Kidney (tissue), 14 donors: ENCODE results near the gene SH3PXD2A. TPM values are rescaled to one million over a fixed set of nuclear protein-coding genes. Genes with fewer than 3 reads are reported as not detected.

ENCODE experiments used
- DNase-seq, 5 donors: peaks; one replicate each; pipeline ENCODE4 v3.0.0-alpha.2; 2013 to 2020
- FAIRE-seq: peaks from 2 replicates; lab custom pipeline; 2012; peaks lifted over from hg19 to GRCh38; lab: Jason Lieb, UNC
- H3K27ac ChIP-seq, 2 donors: one replicate each; pipeline ENCODE4 v1.7.0; 2013; ENCODE audit warnings: low read depth in 2 of 2, low read length in 2 of 2, inconsistent platforms in 1 of 2
- H3K27me3 ChIP-seq: one replicate; pipeline ENCODE4 v1.7.1; 2013; ENCODE audit warnings: low read length, inconsistent platforms; ENCODE audit not compliant: control insufficient read depth, insufficient read depth
- H3K36me3 ChIP-seq, 3 donors: one replicate each; pipeline versions ENCODE4 v1.7.0 to v1.7.1; 2013; ENCODE audit warnings: low read length in 3 of 3, control low read depth in 1 of 3, inconsistent platforms in 1 of 3; ENCODE audit not compliant: insufficient read depth in 3 of 3, control insufficient read depth in 2 of 3
- H3K4me1 ChIP-seq, 3 donors: one replicate each; pipeline versions ENCODE4 v1.7.0 to v1.7.1; 2013; ENCODE audit warnings: low read length in 3 of 3, inconsistent platforms in 1 of 3, low read depth in 1 of 3; ENCODE audit not compliant: control insufficient read depth in 2 of 3, insufficient read depth in 2 of 3
- H3K4me3 ChIP-seq, 3 donors: one replicate each; pipeline versions ENCODE4 v1.7.0 to v1.8.1; 2013; ENCODE audit warnings: low read length in 3 of 3, control low read depth in 1 of 3, inconsistent platforms in 1 of 3
- H3K9ac ChIP-seq, 3 donors: one replicate each; pipeline versions ENCODE4 v1.7.0 to v1.7.1; 2013; ENCODE audit warnings: low read length in 3 of 3, control low read depth in 1 of 3, inconsistent platforms in 1 of 3
- H3K9me3 ChIP-seq, 3 donors: one replicate each; pipeline versions ENCODE4 v1.7.0 to v1.7.1; 2013; ENCODE audit warnings: low read length in 3 of 3, control low read depth in 1 of 3, inconsistent platforms in 1 of 3; ENCODE audit not compliant: control insufficient read depth in 2 of 3, insufficient read depth in 1 of 3
- CTCF ChIP-seq: IDR thresholded peaks from 3 replicates; pipeline ENCODE4 v1.5.1; 2012; ENCODE audit warnings: mild to moderate bottlenecking, moderate library complexity, borderline replicate concordance; ENCODE audit not compliant: insufficient read depth; ENCODE audit errors: extremely low read depth
- intact Hi-C: fragments of 100-400 bp; cut with DNase I; formaldehyde crosslinking; loops from one replicate; pipeline ENCODE4 v1.11.1; 2022
- polyA plus RNA-seq: library from polyadenylated mRNA; stranded (reverse); fragments of 350-450 nt; fragmentation: Illumina TruSeq; extraction: RNeasy Lipid Tissue Mini Kit (QIAGEN cat#74804); gene quantifications from one replicate; pipeline ENCODE4 v1.2.3, GENCODE V29; 2014; ENCODE audit warnings: low read depth, low replicate concordance; ENCODE audit not compliant: insufficient read depth
- total RNA-seq: library from RNA; stranded (reverse); fragmentation: NEBNext Ultra II Directional; extraction: Animal tissue kit (Norgen Biotek cat#: 25700); gene quantifications from one replicate; pipeline ENCODE4 v1.2.1, GENCODE V29; 2021
- donor health status: control.
- donor health status: control.
- donor health status: control.
- donor health status: control.
- donor health status: control.
- donor health status: DM: yes; HTN: yes; CAD: no.
- donor health status: Normal renal cell carcinoma (clear cell type).

Gene SH3PXD2A
- total and polyA plus RNA-seq, 2 donors from 2014 or later = 2.4 to 20.1 TPM

GRCh38 chr10:103587073-103587472 is 268.3 kb downstream of the SH3PXD2A start:
- Histone ChIP-seq H3K27ac (no peak overlapping the region), H3K4me3 (no peak overlapping the region), H3K27me3 (peaks cover 2% of the 10 kb centered on the region), H3K4me1 (no peaks in the 10 kb centered on the region), H3K9me3 (no peaks in the 10 kb centered on the region), H3K9ac (no peak overlapping the region), H3K36me3 (no peaks in the 10 kb centered on the region)
- no peak for TF ChIP-seq CTCF
- FAIRE-seq = no peak
- DNase-seq = no peak
- intact Hi-C loops = no loop called here

- Histone ChIP-seq H3K27ac (no peak overlapping the region), H3K9me3 (no peaks in the 10 kb centered on the region), H3K4me1 (no peaks in the 10 kb centered on the region), H3K36me3 (no peaks in the 10 kb centered on the region), H3K4me3 (no peak overlapping the region), H3K27me3 (peaks cover 2% of the 10 kb centered on the region), H3K9ac (no peak overlapping the region)
- DNase-seq = no peak
- no peak for TF ChIP-seq CTCF
- intact Hi-C loops = no loop called here
- FAIRE-seq = no peak
Observed at GRCh38 chr10:103585011-103585405, 270.4 kb downstream of the SH3PXD2A start.

- peak overlapping the region in 1 of 3 donors; percentile 15 for H3K9ac ChIP-seq
- intact Hi-C loops = no loop called here
- no peaks in the 10 kb centered on the region for H3K9me3 ChIP-seq
- peak in 4 of 5 donors; percentile 37 to 76 (median 56) for DNase-seq
- H3K4me3 ChIP-seq = peak overlapping the region; percentile 8 to 41 (median 37)
- no peak overlapping the region for H3K27ac ChIP-seq
- TF ChIP-seq CTCF = no peak
- no peaks in the 10 kb centered on the region for H3K36me3 ChIP-seq
- peaks cover 2% of the 10 kb centered on the region for H3K27me3 ChIP-seq
- H3K4me1 ChIP-seq = no peaks in the 10 kb centered on the region
- FAIRE-seq = no peak
Observed at GRCh38 chr10:103584216-103585010, 271.0 kb downstream of the SH3PXD2A start.
